HG02759 (cell line): ENCODE data around the gene UQCC2.
A peak's percentile ranks its signal among the peaks of the same experiment; 100 is the strongest.

Experiments
- ATAC-seq: cut with Tn5 transposase; IDR thresholded peaks from one replicate; pipeline ENCODE4 v1.9.1; 2021; ENCODE audit warnings: mild to moderate bottlenecking, moderate library complexity; ENCODE audit not compliant: unreplicated experiment

Gene UQCC2

GRCh38 chr6:33711140-33712129, at the start of gene UQCC2:
Gene UQCC2, minus strand, starts transcription at chr6:33711700. Its CDS starts 14 bp downstream, at chr6:33711686.
- peak; percentile 96 for ATAC-seq

GRCh38 chr6:33759887-33760629, 48.6 kb upstream of the UQCC2 start:
- no peak for ATAC-seq

DNA sequence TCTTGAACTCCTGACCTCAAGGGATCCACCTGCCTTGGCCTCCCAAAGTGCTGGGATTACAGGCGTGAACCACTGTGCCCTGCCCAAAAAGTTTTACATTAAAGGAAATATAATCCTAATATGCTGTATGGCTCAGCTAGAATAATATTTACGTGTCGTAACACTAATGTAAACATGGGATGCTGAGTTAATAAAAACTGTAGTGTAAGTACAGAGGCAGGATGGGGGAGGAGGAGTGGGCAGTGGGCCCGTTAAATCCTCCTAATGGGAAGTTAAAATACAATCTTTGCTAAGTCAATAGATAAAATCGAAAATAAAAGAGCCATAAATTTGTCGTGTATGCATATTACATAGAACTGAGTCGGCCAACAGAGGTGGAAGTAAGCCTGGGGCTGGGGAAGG, 47.3 kb upstream of the UQCC2 start:
- no peak for ATAC-seq

DNA sequence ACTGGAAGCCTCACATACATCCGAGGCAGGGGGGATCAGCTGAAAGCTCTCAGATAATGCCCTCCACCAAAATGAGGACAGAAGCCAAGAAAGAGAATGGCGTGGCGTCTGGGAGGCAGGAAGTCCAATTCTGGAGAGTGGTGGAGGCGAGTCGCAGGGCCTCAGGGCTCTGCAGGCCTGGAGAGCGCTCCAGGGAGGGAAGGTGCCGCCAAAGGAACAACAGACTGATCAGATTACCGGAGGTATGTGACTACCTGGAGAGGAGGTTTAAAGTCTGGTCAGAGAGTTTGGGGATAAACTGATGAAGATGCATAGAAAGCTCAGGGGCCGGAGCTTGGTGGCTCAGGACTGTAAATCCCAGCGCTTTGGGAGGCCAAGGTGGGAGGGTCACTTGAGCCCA, 46.4 kb upstream of the UQCC2 start:
- ATAC-seq: no peak

DNA sequence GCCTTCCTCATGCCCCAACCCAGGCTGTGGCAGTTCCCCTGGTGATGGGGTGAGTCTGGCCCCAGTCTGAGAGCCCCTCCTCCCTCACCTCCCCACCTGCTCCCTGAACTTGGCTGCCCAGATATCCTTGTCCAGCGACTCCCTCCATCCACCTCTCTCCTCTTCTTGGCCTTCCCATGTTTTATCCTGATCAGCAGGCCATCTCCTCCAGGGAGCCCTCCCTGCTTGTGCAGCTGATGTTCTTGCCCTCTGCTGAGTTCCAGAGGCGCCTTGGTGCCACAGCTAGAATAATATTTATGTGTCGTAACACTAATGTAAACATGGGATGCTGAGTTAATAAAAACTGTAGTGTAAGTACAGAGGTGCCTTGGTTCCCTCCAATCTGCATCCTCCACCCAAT, 45.6 kb upstream of the UQCC2 start:
- ATAC-seq: no peak

DNA sequence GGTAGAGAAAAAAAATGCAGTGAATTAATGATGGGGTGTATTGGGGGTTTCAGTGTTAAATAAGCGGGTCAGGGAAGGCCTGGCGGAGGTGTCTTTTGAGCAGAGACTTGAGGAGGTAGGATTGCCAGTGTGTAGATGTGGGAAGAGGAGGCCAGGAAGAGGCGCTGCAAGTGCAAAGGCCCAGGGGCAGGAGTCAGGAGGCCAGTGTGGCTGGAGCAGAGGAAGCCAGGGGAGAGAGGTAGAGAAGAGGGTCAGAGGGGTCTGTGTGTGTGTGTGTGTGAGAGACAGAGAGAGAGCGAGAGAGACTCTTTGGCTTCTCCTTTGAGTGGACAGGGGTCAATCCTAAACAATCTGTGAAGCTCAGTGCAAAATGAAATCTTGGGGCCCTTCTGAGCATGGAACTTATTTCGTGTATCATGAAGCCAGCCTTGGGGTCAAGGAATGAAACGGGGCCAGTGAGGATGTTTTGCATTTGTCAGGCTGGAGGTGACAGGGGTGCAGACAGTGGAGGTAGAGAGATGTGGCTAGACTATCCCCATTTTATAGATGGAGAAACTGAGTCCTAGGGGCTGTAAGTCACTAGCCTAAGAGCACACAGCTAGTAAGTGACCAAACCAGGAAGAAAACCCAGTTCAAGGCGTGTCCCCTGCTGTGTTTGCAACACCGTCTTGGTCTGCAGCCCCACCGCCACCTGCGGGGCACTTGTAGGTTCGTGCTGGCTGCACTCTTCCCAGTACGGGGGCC, 44.9 kb upstream of the UQCC2 start:
- no peak for ATAC-seq

DNA sequence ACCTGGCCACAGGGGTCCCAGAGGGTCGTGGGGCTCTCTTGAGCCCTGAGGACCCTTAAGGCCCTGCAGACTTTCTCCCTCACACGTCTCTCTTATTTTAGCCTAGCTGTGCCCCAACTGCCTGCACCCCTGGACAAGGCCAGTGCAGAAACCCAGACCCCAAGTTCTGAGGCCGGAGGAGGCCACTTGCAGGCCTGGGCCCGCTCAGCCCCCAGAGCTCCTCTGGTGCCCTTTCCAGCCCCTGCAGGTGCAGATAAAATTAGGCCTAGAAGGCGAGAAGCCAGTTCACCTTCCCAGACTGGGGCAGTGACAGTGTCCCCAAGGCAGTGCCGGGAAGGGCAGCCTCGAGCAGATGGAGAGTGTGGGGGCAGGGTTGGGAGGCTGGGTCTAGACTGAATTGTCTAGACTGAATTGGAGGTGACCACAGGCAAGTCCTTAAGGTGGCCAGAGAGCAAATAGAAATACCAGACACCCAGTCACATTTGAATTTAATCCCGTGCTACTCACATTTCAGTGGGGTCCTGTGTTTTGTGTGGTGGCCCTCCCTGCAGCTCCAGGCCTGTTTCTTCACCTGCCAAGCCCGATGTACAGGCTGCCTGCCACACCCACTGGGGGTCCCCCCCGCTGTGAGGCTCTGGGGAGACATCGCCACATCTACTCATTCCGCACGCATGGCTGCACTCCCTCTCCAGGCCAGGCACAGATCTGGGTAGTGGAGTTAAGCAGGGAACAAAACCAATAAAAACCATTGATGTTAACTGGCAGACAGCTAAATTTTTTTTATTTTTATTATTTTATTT, 43.8 kb upstream of the UQCC2 start:
- no peak for ATAC-seq

- ATAC-seq: no peak
These were observed 42.7 kb upstream of the UQCC2 start for GRCh38 chr6:33754222-33754621.

- ATAC-seq: no peak
These were observed 41.1 kb upstream of the UQCC2 start for GRCh38 chr6:33752646-33753015.

DNA sequence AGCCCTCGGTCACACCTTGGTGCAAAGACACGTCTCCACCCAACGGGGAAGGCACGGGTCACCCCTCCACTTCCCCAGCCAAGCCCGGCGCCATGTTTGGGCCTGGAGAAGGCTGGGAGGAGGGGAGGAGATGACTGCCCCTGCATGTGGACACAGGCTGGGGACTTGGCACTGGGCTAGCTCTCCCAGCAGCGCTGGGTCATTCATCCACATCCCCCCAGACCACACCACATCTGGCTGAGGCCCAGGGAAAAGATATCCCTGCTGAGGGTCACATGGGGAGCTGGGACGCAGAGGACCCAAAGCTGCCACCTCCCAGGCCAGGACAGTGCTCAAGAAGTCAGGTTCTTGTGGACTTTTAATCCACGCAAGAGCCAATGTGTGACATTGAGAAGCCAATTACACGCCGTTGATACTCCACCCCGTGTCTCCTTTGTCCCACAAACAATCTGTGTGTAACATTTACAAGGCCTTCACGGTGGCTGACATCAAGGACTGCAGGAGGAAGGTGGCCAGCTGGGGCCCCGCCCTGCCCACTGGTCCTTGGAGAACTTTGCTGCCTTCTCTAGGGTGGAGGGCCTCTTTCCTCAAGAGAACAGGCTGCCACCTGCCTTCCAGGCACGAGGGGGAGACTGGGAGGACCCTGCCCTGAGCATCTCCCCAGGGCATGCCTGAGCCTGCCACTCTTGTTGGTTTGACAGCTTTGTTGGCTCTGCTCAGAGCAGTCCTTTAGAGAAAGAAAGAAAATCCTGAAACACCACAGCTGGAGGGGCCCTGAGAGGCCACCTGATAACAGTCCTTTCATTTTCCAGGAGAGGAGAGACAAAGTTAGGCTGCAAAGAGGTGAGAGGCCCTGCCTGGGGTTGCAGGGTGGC, 40.5 kb upstream of the UQCC2 start:
- ATAC-seq: no peak

GRCh38 chr6:33750244-33750991, 38.9 kb upstream of the UQCC2 start:
- ATAC-seq: no peak

DNA sequence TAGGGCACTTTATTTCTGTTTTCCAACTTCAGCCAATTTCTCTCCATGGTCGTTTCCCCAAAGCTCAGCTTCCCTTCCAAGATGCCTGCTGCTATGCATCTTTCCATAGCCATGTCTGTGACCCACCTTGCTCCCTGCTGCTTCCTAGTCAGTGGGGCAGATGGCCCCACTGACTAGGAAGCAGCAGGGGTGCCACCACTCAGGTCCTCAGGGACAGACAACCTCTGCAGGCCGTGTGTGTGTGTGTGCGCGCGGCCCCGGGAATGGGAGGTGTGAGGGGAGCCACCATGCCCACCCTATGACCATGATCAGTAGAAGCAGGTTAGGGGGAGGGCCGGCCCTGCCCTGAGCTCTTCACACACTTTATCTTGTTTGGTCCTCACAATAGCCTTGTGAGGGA, 37.9 kb upstream of the UQCC2 start:
- no peak for ATAC-seq

DNA sequence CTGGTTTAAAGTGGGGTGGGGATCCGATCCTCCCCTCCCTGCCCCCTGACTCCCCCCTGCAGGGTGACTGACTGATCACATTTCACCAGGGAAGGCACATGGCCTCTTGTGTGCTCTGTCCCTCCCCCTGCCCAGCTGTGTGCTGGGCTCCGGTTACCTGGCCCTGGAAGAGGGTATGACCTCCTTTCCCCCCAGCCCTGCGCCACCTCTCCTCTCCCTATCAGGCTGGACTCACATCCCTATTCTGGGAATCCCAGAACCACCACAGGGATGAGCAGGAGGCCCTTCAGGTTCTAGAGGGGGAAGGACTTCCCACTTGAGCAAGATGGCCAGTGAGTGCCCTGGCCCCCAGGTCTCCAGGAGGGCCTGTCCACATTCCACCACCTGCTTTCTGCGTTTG, 37.3 kb upstream of the UQCC2 start:
- ATAC-seq: no peak

DNA sequence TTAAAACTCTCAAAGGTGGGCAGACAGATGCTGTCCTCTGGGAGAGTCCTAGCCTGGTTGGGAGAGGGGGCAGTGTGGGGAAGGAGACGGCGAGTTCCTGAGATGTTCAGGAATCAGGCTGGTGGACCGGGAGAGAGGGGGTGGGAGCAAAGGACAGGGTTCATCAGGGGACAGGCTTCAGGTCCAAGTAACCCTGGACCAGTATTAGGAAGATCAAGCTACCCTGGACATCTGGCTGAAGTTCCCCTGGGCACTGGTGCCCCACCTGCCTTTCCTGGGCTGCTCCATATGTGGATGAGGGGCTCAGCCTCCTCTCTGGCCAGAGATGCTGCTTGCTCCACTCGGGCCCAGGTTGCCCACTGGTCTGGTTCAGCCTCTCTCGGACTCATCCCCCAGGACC, 36.3 kb upstream of the UQCC2 start:
- ATAC-seq: no peak

DNA sequence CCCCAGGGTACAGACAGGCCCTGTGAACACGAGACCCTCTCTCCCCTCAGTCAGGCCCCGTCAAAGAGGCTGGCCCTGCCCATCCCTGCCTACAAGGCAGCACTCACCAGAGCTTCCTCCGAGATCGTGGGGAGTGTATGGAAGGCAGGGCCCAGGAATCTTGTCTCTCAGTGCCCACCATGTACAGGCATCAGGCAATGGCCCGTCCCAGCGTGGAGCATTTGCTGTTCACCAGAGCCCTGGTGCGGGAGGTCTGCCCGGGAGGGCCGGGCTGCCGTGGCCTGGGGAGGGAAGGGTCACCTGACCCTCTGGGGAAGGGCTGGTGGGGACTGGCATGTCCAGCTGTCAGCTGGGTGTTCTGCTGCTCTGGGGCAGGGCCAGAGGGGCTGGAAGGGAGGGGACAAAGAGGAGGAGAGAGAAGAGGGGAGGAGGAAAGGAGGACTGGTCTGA, 35.2 kb upstream of the UQCC2 start, which contains the start of gene IP6K3:
TSS of gene IP6K3 (minus strand) at position 255 of the 450 bp plus-strand sequence. CDS start 11,429 bp downstream, outside the sequence.
- ATAC-seq: no peak

DNA sequence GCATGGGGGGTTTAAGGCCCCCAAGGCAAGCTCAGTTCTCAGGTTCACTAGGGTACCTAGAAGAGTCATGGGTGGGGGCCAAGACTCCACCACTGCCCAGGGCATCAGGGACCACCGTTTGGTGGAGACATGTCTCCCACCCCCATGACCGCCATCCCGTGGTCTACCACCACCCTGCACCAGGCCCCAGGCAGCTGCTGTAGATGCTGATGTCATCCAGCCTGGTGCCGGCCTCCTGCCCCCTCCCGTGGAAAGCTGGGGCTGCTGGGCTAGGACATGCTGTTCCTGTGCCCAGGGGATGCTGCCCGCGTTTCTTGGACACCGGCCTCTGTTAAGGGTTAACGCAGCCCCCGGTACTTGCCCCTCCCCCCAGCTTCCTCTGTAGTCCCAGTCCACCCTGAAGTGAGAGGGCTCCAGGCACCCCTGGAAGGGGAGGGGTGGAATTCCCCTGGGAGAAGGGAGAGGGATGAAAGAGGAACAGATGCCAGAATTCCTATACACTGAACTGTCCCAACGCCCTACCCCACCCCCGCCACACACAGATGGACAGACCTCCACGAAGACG, 34.6 kb upstream of the UQCC2 start:
- no peak for ATAC-seq

GRCh38 chr6:33745548-33745947, 34.0 kb upstream of the UQCC2 start:
- ATAC-seq: no peak

DNA sequence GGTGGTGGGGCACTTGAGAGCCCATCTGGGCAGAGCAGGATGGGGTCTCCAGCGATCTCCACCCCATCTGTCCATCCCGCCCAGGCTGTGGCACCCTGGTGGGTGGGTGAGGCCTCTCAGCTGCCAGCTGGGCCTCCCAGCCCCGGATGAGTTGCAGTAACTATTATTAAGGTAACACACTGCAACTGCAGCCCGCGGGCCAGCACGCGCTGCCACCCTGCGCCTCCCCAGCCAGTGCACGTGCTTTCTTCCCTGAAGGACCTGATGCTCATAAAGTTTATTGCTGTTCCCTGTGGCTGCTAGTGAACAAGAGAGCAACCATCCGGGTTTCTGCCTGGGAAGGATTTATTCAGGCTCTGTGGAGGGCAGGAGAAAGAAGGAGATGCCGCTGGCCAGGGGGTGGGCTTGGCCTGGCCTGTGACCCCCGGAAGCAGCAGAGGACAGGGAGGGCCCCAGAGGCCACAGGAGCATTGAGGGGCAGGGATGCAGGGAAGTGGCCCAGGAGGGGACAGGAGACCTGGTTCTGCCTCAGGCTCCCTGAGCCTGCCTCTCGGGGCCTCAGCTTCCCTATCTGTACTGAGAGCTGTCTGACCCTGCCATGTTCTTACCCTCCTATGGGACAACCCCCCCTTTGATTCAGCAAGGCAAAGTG, 33.5 kb upstream of the UQCC2 start:
- no peak for ATAC-seq
